Measurements from ENCODE around the gene VARS2.
"Not testable (repeated sequence)": the region's sequence is repeated elsewhere in the genome, so short reads cannot be mapped to it uniquely, and the experiment has no call there.

VARS2 gene

DNA sequence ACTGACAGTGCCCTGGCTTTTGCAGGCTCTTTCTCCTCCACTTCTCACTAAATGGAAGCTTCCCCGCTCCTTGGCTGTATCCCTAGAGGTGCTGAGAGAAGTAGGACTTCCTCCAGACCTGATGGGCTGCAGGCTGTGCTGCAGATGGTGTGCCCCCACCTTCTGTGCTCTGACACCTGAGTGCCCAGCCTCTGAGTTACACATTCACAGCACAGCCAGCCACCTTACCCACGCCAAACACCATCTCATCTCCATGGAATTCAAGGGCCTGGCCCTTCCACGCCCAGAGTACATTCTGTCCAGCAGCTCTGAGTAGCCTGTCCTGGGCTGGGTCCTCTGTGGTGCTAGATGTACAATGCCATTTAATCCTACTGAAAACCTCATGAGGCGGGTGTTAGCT lies 12.6 kb downstream of the VARS2 start:
- Histone ChIP-seq H2BK5ac (ENCODE audit: low read length) (no peak overlapping the region), H3K56ac (ENCODE audit: low read length) (no peak overlapping the region), H3K79me2 (ENCODE audit: control insufficient read depth, insufficient read depth, low read length) (no peaks in the 10 kb centered on the region), H2BK120ac (ENCODE audit: low read depth, low read length) (no peak overlapping the region), H3K9ac (ENCODE audit: low read length) (no peak overlapping the region), H3K27ac (ENCODE audit: low read depth, low read length) (no peak overlapping the region), H2AK5ac (ENCODE audit: low read length) (no peak overlapping the region), H2BK15ac (replicated peaks; ENCODE audit: low read depth) (no peak overlapping the region), H3K23ac (ENCODE audit: low read length) (no peak overlapping the region), H4K8ac (ENCODE audit: low read depth, low read length) (no peak overlapping the region), H4K5ac (ENCODE audit: low read length) (no peak overlapping the region), H3K4me1 (ENCODE audit: control insufficient read depth, low read depth, low read length) (no peaks in the 10 kb centered on the region), H3K27me3 (ENCODE audit: insufficient read depth, low read length, poor library complexity) (no peaks in the 10 kb centered on the region), H3K4ac (ENCODE audit: low read depth, low read length) (no peak overlapping the region), H3K4me3 (ENCODE audit: low read length) (no peak overlapping the region), H3K4me2 (ENCODE audit: low read length) (no peak overlapping the region), H3K36me3 (ENCODE audit: control insufficient read depth, insufficient read depth, low read length) (peaks cover 9% of the 10 kb centered on the region), H3K79me1 (ENCODE audit: low read length) (no peaks in the 10 kb centered on the region), H3K18ac (ENCODE audit: low read length) (no peak overlapping the region)
- WGBS (ENCODE audit: extremely low coverage, insufficient coverage, low lambda C conversion rate) = no CpG with 5 or more reads among the region's 4 CpGs
- DNase-seq = no peak

DNA sequence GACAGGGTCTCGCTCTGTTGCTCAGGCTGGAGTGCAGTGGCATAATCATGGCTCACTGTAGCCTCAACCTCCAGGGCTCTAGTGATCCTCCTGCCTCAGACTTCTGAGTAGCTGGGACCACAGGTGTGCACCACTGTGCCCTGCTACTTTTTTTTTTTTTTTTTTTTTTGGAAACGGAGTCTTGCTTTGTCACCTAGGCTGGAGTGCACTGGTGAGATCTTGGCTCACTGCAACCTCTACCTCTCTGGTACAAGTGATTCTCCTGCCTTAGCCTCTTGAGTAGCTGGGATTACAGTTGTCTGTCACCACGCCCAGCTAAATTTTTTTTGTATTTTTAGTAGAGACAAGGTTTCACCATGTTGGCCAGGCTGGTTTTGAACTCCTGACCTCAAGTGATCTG lies 13.0 kb downstream of the VARS2 start:
- not testable (repeated sequence) for H3K4ac ChIP-seq (ENCODE audit: low read depth, low read length); H3K79me2 ChIP-seq (ENCODE audit: control insufficient read depth, insufficient read depth, low read length); H3K56ac ChIP-seq (ENCODE audit: low read length); H3K36me3 ChIP-seq (ENCODE audit: control insufficient read depth, insufficient read depth, low read length); H3K4me3 ChIP-seq (ENCODE audit: low read length); H3K79me1 ChIP-seq (ENCODE audit: low read length); H3K27ac ChIP-seq (ENCODE audit: low read depth, low read length); H2BK5ac ChIP-seq (ENCODE audit: low read length); H3K4me1 ChIP-seq (ENCODE audit: control insufficient read depth, low read depth, low read length); H4K5ac ChIP-seq (ENCODE audit: low read length); H3K9ac ChIP-seq (ENCODE audit: low read length); H2AK5ac ChIP-seq (ENCODE audit: low read length); H2BK15ac ChIP-seq (replicated peaks; ENCODE audit: low read depth); H4K8ac ChIP-seq (ENCODE audit: low read depth, low read length); DNase-seq; H2BK120ac ChIP-seq (ENCODE audit: low read depth, low read length); H3K4me2 ChIP-seq (ENCODE audit: low read length); H3K27me3 ChIP-seq (ENCODE audit: insufficient read depth, low read length, poor library complexity); H3K18ac ChIP-seq (ENCODE audit: low read length); H3K23ac ChIP-seq (ENCODE audit: low read length)
- no CpG with 5 or more reads among the region's 3 CpGs for WGBS (ENCODE audit: extremely low coverage, insufficient coverage, low lambda C conversion rate)

DNA sequence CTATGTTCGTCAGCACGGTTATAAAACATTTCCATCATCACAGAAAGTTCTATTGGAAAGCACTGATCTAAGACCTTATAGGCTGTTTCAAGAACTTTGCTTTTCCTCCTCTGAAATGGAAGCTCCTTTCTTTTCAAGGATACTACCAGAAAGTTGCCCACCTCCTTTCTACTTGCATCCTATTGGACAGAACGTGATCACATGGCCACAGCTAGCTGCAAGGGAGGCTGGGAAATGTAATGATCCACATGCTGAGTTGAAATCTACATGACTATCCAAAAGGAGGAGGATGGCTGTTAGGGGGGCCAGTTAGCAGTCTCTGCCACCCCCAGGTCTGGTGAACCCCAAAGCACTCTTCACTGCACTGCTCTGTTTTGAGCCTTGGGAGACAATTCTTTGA lies 14.6 kb downstream of the VARS2 start:
- H3K27me3 ChIP-seq (ENCODE audit: insufficient read depth, low read length, poor library complexity) = no peaks in the 10 kb centered on the region
- H3K18ac ChIP-seq (ENCODE audit: low read length) = no peak overlapping the region
- H3K36me3 ChIP-seq (ENCODE audit: control insufficient read depth, insufficient read depth, low read length) = peaks cover 5% of the 10 kb centered on the region
- no peak overlapping the region for H3K4ac ChIP-seq (ENCODE audit: low read depth, low read length)
- H2BK15ac ChIP-seq (replicated peaks; ENCODE audit: low read depth) = no peak overlapping the region
- no peaks in the 10 kb centered on the region for H3K79me1 ChIP-seq (ENCODE audit: low read length)
- no peaks in the 10 kb centered on the region for H3K79me2 ChIP-seq (ENCODE audit: control insufficient read depth, insufficient read depth, low read length)
- no peak overlapping the region for H2AK5ac ChIP-seq (ENCODE audit: low read length)
- no peak overlapping the region for H3K27ac ChIP-seq (ENCODE audit: low read depth, low read length)
- no peak overlapping the region for H3K23ac ChIP-seq (ENCODE audit: low read length)
- no peak overlapping the region for H3K4me3 ChIP-seq (ENCODE audit: low read length)
- WGBS (ENCODE audit: extremely low coverage, insufficient coverage, low lambda C conversion rate) = no CpG with 5 or more reads among the region's 3 CpGs
- H2BK120ac ChIP-seq (ENCODE audit: low read depth, low read length) = no peak overlapping the region
- no peak overlapping the region for H3K4me2 ChIP-seq (ENCODE audit: low read length)
- no peak overlapping the region for H4K5ac ChIP-seq (ENCODE audit: low read length)
- no peak overlapping the region for H3K9ac ChIP-seq (ENCODE audit: low read length)
- no peak overlapping the region for H2BK5ac ChIP-seq (ENCODE audit: low read length)
- no peak overlapping the region for H4K8ac ChIP-seq (ENCODE audit: low read depth, low read length)
- H3K56ac ChIP-seq (ENCODE audit: low read length) = no peak overlapping the region
- no peaks in the 10 kb centered on the region for H3K4me1 ChIP-seq (ENCODE audit: control insufficient read depth, low read depth, low read length)
- DNase-seq = no peak

DNA sequence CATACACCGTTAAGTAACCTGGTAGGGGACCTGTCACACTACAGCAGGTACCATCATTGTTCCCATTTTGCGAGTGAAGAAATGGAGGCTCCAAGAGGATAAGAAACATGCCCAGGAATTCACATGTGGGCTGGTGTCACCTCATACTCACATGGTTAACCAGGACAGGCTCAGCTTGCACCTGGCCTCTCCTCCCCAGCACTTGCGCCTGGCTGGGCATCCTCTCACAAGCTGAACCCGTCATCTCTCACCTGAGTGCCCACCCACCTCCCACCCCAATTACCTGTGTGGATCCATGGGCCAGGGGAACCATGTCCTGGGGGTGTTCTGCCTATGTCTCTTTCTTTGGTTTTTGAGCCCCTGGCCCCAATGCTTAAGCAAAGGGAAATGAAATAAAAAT lies 16.5 kb downstream of the VARS2 start:
- Histone ChIP-seq H3K4me1 (ENCODE audit: control insufficient read depth, low read depth, low read length) (no peaks in the 10 kb centered on the region), H3K4ac (ENCODE audit: low read depth, low read length) (no peak overlapping the region), H2BK5ac (ENCODE audit: low read length) (no peak overlapping the region), H3K4me3 (ENCODE audit: low read length) (no peak overlapping the region), H2AK5ac (ENCODE audit: low read length) (no peak overlapping the region), H3K18ac (ENCODE audit: low read length) (no peak overlapping the region), H3K27me3 (ENCODE audit: insufficient read depth, low read length, poor library complexity) (no peaks in the 10 kb centered on the region), H3K9ac (ENCODE audit: low read length) (no peak overlapping the region), H4K5ac (ENCODE audit: low read length) (no peak overlapping the region), H3K56ac (ENCODE audit: low read length) (no peak overlapping the region), H3K4me2 (ENCODE audit: low read length) (no peak overlapping the region), H3K23ac (ENCODE audit: low read length) (no peak overlapping the region), H2BK15ac (replicated peaks; ENCODE audit: low read depth) (no peak overlapping the region), H4K8ac (ENCODE audit: low read depth, low read length) (no peak overlapping the region), H3K36me3 (ENCODE audit: control insufficient read depth, insufficient read depth, low read length) (peaks cover 5% of the 10 kb centered on the region), H3K79me1 (ENCODE audit: low read length) (no peaks in the 10 kb centered on the region), H3K27ac (ENCODE audit: low read depth, low read length) (no peak overlapping the region), H2BK120ac (ENCODE audit: low read depth, low read length) (no peak overlapping the region), H3K79me2 (ENCODE audit: control insufficient read depth, insufficient read depth, low read length) (no peaks in the 10 kb centered on the region)
- no peak for DNase-seq
- no CpG with 5 or more reads among the region's 4 CpGs for WGBS (ENCODE audit: extremely low coverage, insufficient coverage, low lambda C conversion rate)

DNA sequence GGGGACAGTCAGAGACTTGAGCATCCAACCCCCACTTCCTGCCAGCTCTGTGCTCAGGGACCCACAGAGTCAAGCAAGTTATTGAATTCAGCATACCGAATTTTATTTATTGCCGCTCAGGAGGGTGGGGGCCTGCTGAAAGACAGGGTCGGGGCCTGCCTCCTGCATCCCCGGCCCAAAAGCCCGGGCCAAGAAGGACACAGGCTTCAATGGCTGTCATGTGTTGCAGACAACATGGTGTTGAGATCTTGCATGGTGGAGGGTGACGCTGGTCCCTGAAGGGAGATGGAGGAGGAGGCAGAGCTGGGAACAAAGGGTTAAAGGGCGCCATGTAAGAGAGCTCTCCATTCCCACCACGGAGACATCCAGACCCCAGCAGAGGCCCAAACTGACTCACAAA lies 17.2 kb downstream of the VARS2 start:
- H3K9ac ChIP-seq (ENCODE audit: low read length) = no peak overlapping the region
- H3K4me2 ChIP-seq (ENCODE audit: low read length) = no peak overlapping the region
- no peak overlapping the region for H3K4ac ChIP-seq (ENCODE audit: low read depth, low read length)
- no peaks in the 10 kb centered on the region for H3K79me2 ChIP-seq (ENCODE audit: control insufficient read depth, insufficient read depth, low read length)
- H3K4me3 ChIP-seq (ENCODE audit: low read length) = no peak overlapping the region
- no peak overlapping the region for H2BK5ac ChIP-seq (ENCODE audit: low read length)
- no peak overlapping the region for H4K5ac ChIP-seq (ENCODE audit: low read length)
- WGBS (ENCODE audit: extremely low coverage, insufficient coverage, low lambda C conversion rate) = no CpG with 5 or more reads among the region's 8 CpGs
- peaks cover 3% of the 10 kb centered on the region for H3K36me3 ChIP-seq (ENCODE audit: control insufficient read depth, insufficient read depth, low read length)
- no peak overlapping the region for H4K8ac ChIP-seq (ENCODE audit: low read depth, low read length)
- no peak overlapping the region for H2AK5ac ChIP-seq (ENCODE audit: low read length)
- DNase-seq = no peak
- H3K27me3 ChIP-seq (ENCODE audit: insufficient read depth, low read length, poor library complexity) = no peaks in the 10 kb centered on the region
- no peaks in the 10 kb centered on the region for H3K79me1 ChIP-seq (ENCODE audit: low read length)
- H3K18ac ChIP-seq (ENCODE audit: low read length) = no peak overlapping the region
- H2BK120ac ChIP-seq (ENCODE audit: low read depth, low read length) = no peak overlapping the region
- no peak overlapping the region for H3K27ac ChIP-seq (ENCODE audit: low read depth, low read length)
- no peak overlapping the region for H3K56ac ChIP-seq (ENCODE audit: low read length)
- H2BK15ac ChIP-seq (replicated peaks; ENCODE audit: low read depth) = no peak overlapping the region
- H3K4me1 ChIP-seq (ENCODE audit: control insufficient read depth, low read depth, low read length) = no peaks in the 10 kb centered on the region
- H3K23ac ChIP-seq (ENCODE audit: low read length) = no peak overlapping the region

DNA sequence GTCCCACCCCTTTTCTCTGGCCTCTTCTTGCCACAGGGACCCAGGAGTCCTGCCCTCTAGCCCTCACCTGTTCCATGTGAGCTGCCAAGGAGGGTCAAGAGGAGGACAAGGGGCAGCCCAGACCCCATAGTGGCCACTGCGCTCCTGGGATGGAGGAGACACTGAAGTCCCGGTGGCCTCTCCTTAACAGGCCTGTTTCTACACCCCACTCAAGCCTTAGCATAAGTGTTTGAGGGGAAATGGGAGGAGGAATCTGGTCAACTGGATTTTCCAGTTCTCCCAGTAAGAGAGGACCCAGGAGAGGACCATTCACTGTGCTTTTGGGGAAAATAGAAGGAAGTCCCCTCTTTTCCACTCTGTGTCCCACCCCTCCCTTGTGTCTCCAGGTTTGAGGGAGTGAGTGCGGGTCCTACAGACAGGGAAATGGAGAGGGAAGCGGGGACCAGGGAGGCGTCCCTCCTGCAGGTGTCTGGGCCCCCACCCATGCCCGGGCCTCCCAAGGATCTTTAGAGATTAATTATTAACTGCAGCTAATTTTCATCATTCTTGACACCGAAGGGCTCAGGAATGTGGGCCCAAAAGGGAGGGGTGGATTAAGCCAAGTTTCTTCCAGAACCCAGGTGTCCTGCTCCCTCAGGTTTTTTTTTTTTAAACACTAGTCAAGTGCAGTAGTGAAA lies 18.1 kb downstream of the VARS2 start, which contains the start of gene SFTA2:
SFTA2 (minus strand) TSS at position 202 of the 677 bp plus-strand sequence; CDS start at position 128, 74 bp downstream.
- WGBS (ENCODE audit: extremely low coverage, insufficient coverage, low lambda C conversion rate) = no CpG with 5 or more reads among the region's 7 CpGs
- no peak within 1 kb of the TSS for H4K8ac ChIP-seq (ENCODE audit: low read depth, low read length)
- peaks cover under 1% of the 10 kb centered on the region for H3K4me1 ChIP-seq (ENCODE audit: control insufficient read depth, low read depth, low read length)

More for the DNA sequence above, 18.1 kb downstream of the VARS2 start, which contains the start of gene SFTA2:
- Histone ChIP-seq H3K27me3 (ENCODE audit: insufficient read depth, low read length, poor library complexity) (no peaks in the 10 kb centered on the region), H2AK5ac (ENCODE audit: low read length) (no peak within 1 kb of the TSS), H3K4ac (ENCODE audit: low read depth, low read length) (no peak within 1 kb of the TSS), H3K27ac (ENCODE audit: low read depth, low read length) (no peak within 1 kb of the TSS), H3K4me2 (ENCODE audit: low read length) (no peak within 1 kb of the TSS), H2BK15ac (replicated peaks; ENCODE audit: low read depth) (no peak within 1 kb of the TSS), H3K56ac (ENCODE audit: low read length) (no peak within 1 kb of the TSS), H3K79me1 (ENCODE audit: low read length) (no peaks in the 10 kb centered on the region), H3K36me3 (ENCODE audit: control insufficient read depth, insufficient read depth, low read length) (no peaks in the 10 kb centered on the region), H4K5ac (ENCODE audit: low read length) (no peak within 1 kb of the TSS), H3K4me3 (ENCODE audit: low read length) (no peak within 1 kb of the TSS), H2BK5ac (ENCODE audit: low read length) (no peak within 1 kb of the TSS), H3K79me2 (ENCODE audit: control insufficient read depth, insufficient read depth, low read length) (no peaks in the 10 kb centered on the region), H3K18ac (ENCODE audit: low read length) (no peak within 1 kb of the TSS), H3K9ac (ENCODE audit: low read length) (no peak within 1 kb of the TSS), H2BK120ac (ENCODE audit: low read depth, low read length) (no peak within 1 kb of the TSS), H3K23ac (ENCODE audit: low read length) (no peak within 1 kb of the TSS)
- DNase-seq = no peak
